H9 (cell line): ENCODE results near the gene ADAMTS15. TPM values are rescaled to one million over a fixed set of nuclear protein-coding genes. Genes with fewer than 3 reads are reported as not detected.

ENCODE experiments used
- DNase-seq: peaks from one replicate; pipeline ENCODE4 v3.0.0-alpha.2; 2017
- H2AFZ ChIP-seq: one replicate; pipeline ENCODE4 v1.6.1; 2013; ENCODE audit warnings: mild to moderate bottlenecking, low read length, control low read depth, moderate library complexity
- H2AK5ac ChIP-seq: 2 replicates; pipeline ENCODE4 v1.6.1; 2013; ENCODE audit warnings: low read length, control low read depth, mixed read lengths; ENCODE audit not compliant: insufficient read length
- H2BK120ac ChIP-seq: one replicate; pipeline ENCODE4 v1.6.1; 2013; ENCODE audit warnings: low read depth, mild to moderate bottlenecking, low read length, control low read depth, inconsistent platforms; ENCODE audit not compliant: poor library complexity, severe bottlenecking
- H2BK12ac ChIP-seq: 2 replicates; pipeline ENCODE4 v1.6.1; 2013; ENCODE audit warnings: low read length, control low read depth, mixed read lengths, low read depth; ENCODE audit not compliant: insufficient read length
- H2BK15ac ChIP-seq: 2 replicates; pipeline ENCODE4 v1.6.1; 2013; ENCODE audit warnings: low read depth, low read length, control low read depth
- H2BK20ac ChIP-seq: one replicate; pipeline ENCODE4 v1.6.1; 2013; ENCODE audit warnings: low read depth, mild to moderate bottlenecking, low read length, control low read depth, inconsistent platforms; ENCODE audit not compliant: poor library complexity, severe bottlenecking
- H2BK5ac ChIP-seq: 2 replicates; pipeline ENCODE4 v1.6.1; 2013; ENCODE audit warnings: low read length, control low read depth, mixed read lengths; ENCODE audit not compliant: insufficient read length
- H3K14ac ChIP-seq: 2 replicates; pipeline ENCODE4 v1.6.1; 2013; ENCODE audit warnings: low read length, control low read depth; ENCODE audit not compliant: insufficient read depth
- H3K18ac ChIP-seq: 2 replicates; pipeline ENCODE4 v1.6.1; 2013; ENCODE audit warnings: low read depth, mild to moderate bottlenecking, mixed read lengths, low read length, control low read depth; ENCODE audit not compliant: insufficient read length
- H3K23ac ChIP-seq: 2 replicates; pipeline ENCODE4 v1.6.1; 2013; ENCODE audit warnings: low read length, control low read depth, mixed read lengths, low read depth; ENCODE audit not compliant: insufficient read length
- H3K23me2 ChIP-seq: 2 replicates; pipeline ENCODE4 v1.6.1; 2013; ENCODE audit warnings: low read depth, mild to moderate bottlenecking, mixed read lengths, low read length, control low read depth; ENCODE audit not compliant: insufficient read length, poor library complexity, severe bottlenecking
- H3K27ac ChIP-seq: 2 replicates; pipeline ENCODE4 v1.5.1; 2013; ENCODE audit warnings: low read length, control low read depth, mixed read lengths, low read depth; ENCODE audit not compliant: insufficient read length
- H3K27me3 ChIP-seq: 2 replicates; pipeline ENCODE4 v1.6.1; 2013; ENCODE audit warnings: low read length, control low read depth, inconsistent platforms; ENCODE audit not compliant: insufficient read depth
- H3K4ac ChIP-seq: 2 replicates; pipeline ENCODE4 v1.6.1; 2013; ENCODE audit warnings: low read depth, mild to moderate bottlenecking, control low read depth, inconsistent platforms, low read length, moderate library complexity
- H3K4me1 ChIP-seq: 2 replicates; pipeline ENCODE4 v1.6.1; 2013; ENCODE audit warnings: low read length, control low read depth, inconsistent platforms; ENCODE audit not compliant: insufficient read depth
- H3K4me2 ChIP-seq: 2 replicates; pipeline ENCODE4 v1.6.1; 2013; ENCODE audit warnings: low read length, control low read depth, mixed read lengths; ENCODE audit not compliant: insufficient read length, insufficient read depth
- H3K56ac ChIP-seq: 2 replicates; pipeline ENCODE4 v1.6.1; 2013; ENCODE audit warnings: low read depth, mild to moderate bottlenecking, mixed read lengths, low read length, control low read depth; ENCODE audit not compliant: insufficient read length
- H3K79me1 ChIP-seq: 2 replicates; pipeline ENCODE4 v1.6.1; 2013; ENCODE audit warnings: low read depth, mild to moderate bottlenecking, moderate library complexity, low read length, control low read depth, inconsistent platforms; ENCODE audit not compliant: insufficient read depth, poor library complexity, severe bottlenecking
- H3K79me2 ChIP-seq: 2 replicates; pipeline ENCODE4 v1.6.1; 2013; ENCODE audit warnings: low read length, control low read depth, inconsistent platforms; ENCODE audit not compliant: insufficient read depth
- H3K9ac ChIP-seq: 2 replicates; pipeline ENCODE4 v1.6.1; 2013; ENCODE audit warnings: low read length, control low read depth, mixed read lengths; ENCODE audit not compliant: insufficient read length; ENCODE audit errors: extremely low read depth
- H3K9me3 ChIP-seq: one replicate; pipeline ENCODE4 v1.6.1; 2013; ENCODE audit warnings: low read depth, low read length, inconsistent platforms; ENCODE audit not compliant: control insufficient read depth
- H3T11ph ChIP-seq: one replicate; pipeline ENCODE4 v1.6.1; 2013; ENCODE audit warnings: mild to moderate bottlenecking, low read length, control low read depth, inconsistent platforms
- H4K20me1 ChIP-seq: one replicate; pipeline ENCODE4 v1.6.1; 2013; ENCODE audit not compliant: control insufficient read depth, insufficient read length, insufficient read depth
- H4K5ac ChIP-seq: 2 replicates; pipeline ENCODE4 v1.6.1; 2013; ENCODE audit warnings: low read depth, mild to moderate bottlenecking, mixed read lengths, low read length, control low read depth; ENCODE audit not compliant: insufficient read length
- H4K8ac ChIP-seq: replicated peaks from 2 replicates; pipeline ENCODE4 v1.6.1; 2013; ENCODE audit warnings: low read length, control low read depth, mixed read lengths, low read depth; ENCODE audit not compliant: insufficient read length
- H4K91ac ChIP-seq: 2 replicates; pipeline ENCODE4 v1.6.1; 2013; ENCODE audit warnings: low read depth, mild to moderate bottlenecking, moderate library complexity, mixed read lengths, low read length, control low read depth; ENCODE audit not compliant: insufficient read length
- H3K27ac Mint-ChIP-seq, 3 experiments: 2 replicates in 2 of 3; 3 replicates in 1 of 3; pipeline ENCODE4 v1.8.0; 2020 to 2021; ENCODE audit warnings: mixed read lengths in 3 of 3, mild to moderate bottlenecking in 1 of 3, moderate library complexity in 1 of 3
- H3K27me3 Mint-ChIP-seq: 2 replicates; pipeline ENCODE4 v1.8.0; 2021; ENCODE audit warnings: low read depth, mild to moderate bottlenecking, moderate library complexity, mixed read lengths
- H3K36me3 Mint-ChIP-seq, 3 experiments: 2 replicates in 2 of 3; 3 replicates in 1 of 3; pipeline ENCODE4 v1.8.0; 2020 to 2021; ENCODE audit warnings: low read depth in 3 of 3, mixed read lengths in 3 of 3; ENCODE audit not compliant: insufficient read depth in 1 of 3
- H3K4me1 Mint-ChIP-seq, 2 experiments: 2 replicates each; pipeline ENCODE4 v1.8.0; 2020; ENCODE audit warnings: mixed read lengths in 2 of 2
- H3K4me3 Mint-ChIP-seq, 2 experiments: 2 replicates in 1 of 2; 3 replicates in 1 of 2; pipeline ENCODE4 v1.8.0; 2020 to 2021; ENCODE audit warnings: mild to moderate bottlenecking in 2 of 2, mixed read lengths in 2 of 2, moderate library complexity in 1 of 2
- H3K9me3 Mint-ChIP-seq, 2 experiments: 2 replicates in 1 of 2; 3 replicates in 1 of 2; pipeline ENCODE4 v1.8.0; 2020; ENCODE audit warnings: mild to moderate bottlenecking in 2 of 2, mixed read lengths in 2 of 2, moderate library complexity in 1 of 2
- whole genome bisulfite sequencing: extraction: QIAGEN DNeasy Blood & Tissue Kit; methylation state at CpG from one replicate; pipeline ENCODE4 v1.1.7; 2013; ENCODE audit warnings: missing lambda C conversion rate, low lambda C conversion rate, mixed read lengths; ENCODE audit not compliant: insufficient read length; ENCODE audit errors: extremely low coverage; 5-methylcytosine and 5-hydroxymethylcytosine counted together
- total RNA-seq: library from RNA; stranded (reverse); gene quantifications from 2 replicates; pipeline ENCODE4 v1.2.1, GENCODE V29; 2021
- TF ChIP-seq, protein P1 (sequence below): fragments of 200-600 bp; sonication (generic); conservative IDR thresholded peaks from 3 replicates; pipeline ENCODE4 v1.8.0; 2021; ENCODE audit warnings: antibody characterized with exemption, mild to moderate bottlenecking

Gene ADAMTS15
- total RNA-seq, 1 experiment from 2014 or later: 1.3 TPM

DNA sequence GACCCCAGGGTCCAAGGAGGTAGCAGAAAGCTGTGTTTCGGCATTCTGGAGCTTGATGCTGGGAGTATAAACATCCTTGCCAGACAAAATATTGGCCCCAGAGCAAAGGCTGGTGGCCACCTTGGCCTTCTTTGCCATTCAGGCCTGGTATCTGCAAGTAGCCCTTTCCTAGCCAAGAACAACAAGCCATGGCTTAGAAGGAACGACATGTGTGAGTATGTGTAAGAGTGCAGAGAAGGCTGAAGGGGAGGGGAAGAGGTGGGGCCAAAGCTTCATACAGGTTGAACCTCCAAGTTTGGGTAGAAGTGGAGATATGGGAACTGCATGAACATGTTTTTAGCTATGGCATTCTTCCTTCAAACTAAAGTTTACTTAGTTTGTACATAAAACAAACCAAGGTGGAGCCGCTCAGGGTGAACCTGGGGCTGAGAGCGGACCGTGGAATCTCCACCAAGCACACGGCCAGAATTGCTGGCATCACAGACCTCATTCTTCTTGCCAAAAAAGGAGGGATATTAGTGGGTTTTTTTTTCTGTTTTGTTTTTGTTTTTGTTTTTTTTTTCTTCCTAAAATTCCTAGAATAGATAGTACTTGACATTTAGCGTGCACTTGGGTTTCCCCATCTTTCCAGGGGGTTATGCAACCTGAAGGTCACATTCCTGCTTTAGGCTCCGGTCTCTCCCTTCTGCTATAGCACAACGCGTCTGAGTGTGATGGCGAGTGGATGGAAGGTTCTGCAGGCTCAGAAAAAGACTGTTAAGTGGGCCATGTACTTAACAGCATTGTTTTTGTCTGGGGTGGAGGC lies 70.9 kb downstream of the ADAMTS15 start:
- Histone ChIP-seq H3K18ac (no peak overlapping the region), H4K91ac (no peak overlapping the region), H3K23me2 (no peaks in the 10 kb centered on the region), H3K79me1 (no peaks in the 10 kb centered on the region), H3K27ac (no peak overlapping the region), H2AK5ac (no peak overlapping the region), H3K9ac (no peak overlapping the region), H3K56ac (no peak overlapping the region), H2AFZ (no peak overlapping the region), H3K23ac (no peak overlapping the region), H3T11ph (no peak overlapping the region), H4K8ac (no peak overlapping the region), H2BK12ac (no peak overlapping the region), H2BK20ac (no peak overlapping the region), H2BK120ac (no peak overlapping the region), H2BK5ac (no peak overlapping the region), H3K14ac (no peak overlapping the region), H2BK15ac (no peak overlapping the region), H3K9me3 (no peaks in the 10 kb centered on the region), H3K4me2 (no peak overlapping the region), H3K79me2 (no peaks in the 10 kb centered on the region), H3K4me1 (peaks cover 17% of the 10 kb centered on the region; the same call in 1 of the 2 replicates), H4K5ac (no peak overlapping the region), H3K27me3 (no peaks in the 10 kb centered on the region), H4K20me1 (no peaks in the 10 kb centered on the region), H3K4ac (no peak overlapping the region)
- H3K4me1 Mint-ChIP-seq: peaks cover 32 to 44% of the 10 kb centered on the region in 2 experiments
- H3K9me3 Mint-ChIP-seq: no peaks in the 10 kb centered on the region
- no peak overlapping the region for H3K27ac Mint-ChIP-seq
- no peak overlapping the region for H3K4me3 Mint-ChIP-seq
- whole genome bisulfite sequencing: no CpG with 5 or more reads among the region's 11 CpGs
- peaks cover 20% of the 10 kb centered on the region for H3K27me3 Mint-ChIP-seq
- no peak for DNase-seq
- no peaks in the 10 kb centered on the region; a peak in 2 of 7 replicates for H3K36me3 Mint-ChIP-seq
- TF ChIP-seq, protein P1, sequence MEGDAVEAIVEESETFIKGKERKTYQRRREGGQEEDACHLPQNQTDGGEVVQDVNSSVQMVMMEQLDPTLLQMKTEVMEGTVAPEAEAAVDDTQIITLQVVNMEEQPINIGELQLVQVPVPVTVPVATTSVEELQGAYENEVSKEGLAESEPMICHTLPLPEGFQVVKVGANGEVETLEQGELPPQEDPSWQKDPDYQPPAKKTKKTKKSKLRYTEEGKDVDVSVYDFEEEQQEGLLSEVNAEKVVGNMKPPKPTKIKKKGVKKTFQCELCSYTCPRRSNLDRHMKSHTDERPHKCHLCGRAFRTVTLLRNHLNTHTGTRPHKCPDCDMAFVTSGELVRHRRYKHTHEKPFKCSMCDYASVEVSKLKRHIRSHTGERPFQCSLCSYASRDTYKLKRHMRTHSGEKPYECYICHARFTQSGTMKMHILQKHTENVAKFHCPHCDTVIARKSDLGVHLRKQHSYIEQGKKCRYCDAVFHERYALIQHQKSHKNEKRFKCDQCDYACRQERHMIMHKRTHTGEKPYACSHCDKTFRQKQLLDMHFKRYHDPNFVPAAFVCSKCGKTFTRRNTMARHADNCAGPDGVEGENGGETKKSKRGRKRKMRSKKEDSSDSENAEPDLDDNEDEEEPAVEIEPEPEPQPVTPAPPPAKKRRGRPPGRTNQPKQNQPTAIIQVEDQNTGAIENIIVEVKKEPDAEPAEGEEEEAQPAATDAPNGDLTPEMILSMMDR: no peak
